ENCODE measurements around the gene CBX1. TPM values are rescaled to one million over a fixed set of nuclear protein-coding genes. Genes with fewer than 3 reads are reported as not detected.

CBX1 gene
- total and polyA plus RNA-seq, 2 of the 8 experiments (the other 6 are each of a cell fraction or from before 2014, with no cell fraction given), result 38.7 to 173 TPM

GRCh38 chr17:48139944-48140343, 38.7 kb upstream of the CBX1 start:
- H4K91ac ChIP-seq (replicated peaks; ENCODE audit: insufficient read length, low read length), result no peak overlapping the region
- no peaks in the 10 kb centered on the region for H3K79me1 ChIP-seq (ENCODE audit: low read depth, low read length)
- H3K9me3 ChIP-seq (ENCODE audit: insufficient read depth in 2 of 2, low read depth in 1 of 2, low read length in 1 of 2), result no peaks in the 10 kb centered on the region
- ChIA-PET CTCF (ENCODE audit: partially characterized antibody) (interaction anchor here (0.6 to 1.6 kb wide), 7 partner anchors 26 to 478 kb away, joined by 3 to 8 read pairs (median 3); no protein-coding TSS in a partner anchor), POLR2A (ENCODE audit: partially characterized antibody) (interaction anchor here (1.3 kb wide), 1 partner anchor 91 kb away, joined by 3 read pairs; the partner anchor contains the start of gene NFE2L1)
- TF ChIP-seq POLR2A (IDR thresholded peaks at IDR 0.05; ENCODE audit: control extremely low read depth in 1 of 2, low read depth in 2 of 2, low read length in 2 of 2) (no peak), SRF (IDR thresholded peaks at IDR 0.05; ENCODE audit: low read depth, low read length) (no peak), YY1 (IDR thresholded peaks at IDR 0.05; ENCODE audit: low read depth, low read length) (no peak), ASH2L (IDR thresholded peaks at IDR 0.05; ENCODE audit: low read length) (no peak), CBX5 (IDR thresholded peaks at IDR 0.05; ENCODE audit: low read depth, low read length) (no peak)
- no peaks in the 10 kb centered on the region for H3K27me3 ChIP-seq (replicated peaks in 1 of 4; ENCODE audit: control insufficient read depth in 3 of 4, extremely low read depth in 1 of 4, insufficient read depth in 3 of 4, low read length in 3 of 4)
- no peak overlapping the region for H3K4ac ChIP-seq (replicated peaks; ENCODE audit: insufficient read length, low read depth, low read length)
- no peak overlapping the region for H3K23ac ChIP-seq (ENCODE audit: insufficient read length)
- no peaks in the 10 kb centered on the region for H4K20me1 ChIP-seq (replicated peaks in 1 of 2; ENCODE audit: control insufficient read depth in 1 of 2, insufficient read depth in 2 of 2, low read length in 2 of 2)
- DNase-seq (ENCODE audit: low read depth in 1 of 2, low spot score in 2 of 2), result no peak
- H3K18ac ChIP-seq (ENCODE audit: extremely low read depth, low read length), result no peak overlapping the region
- no peak overlapping the region for H3K27ac ChIP-seq (ENCODE audit: low read depth, low read length)
- no peak overlapping the region for H4K8ac ChIP-seq (ENCODE audit: extremely low read depth, insufficient read depth, low read length)
- no peak overlapping the region for H2BK20ac ChIP-seq (ENCODE audit: low read length)
- no peaks in the 10 kb centered on the region for H3K4me1 ChIP-seq (replicated peaks in 1 of 4; ENCODE audit: control insufficient read depth in 3 of 4, insufficient read depth in 4 of 4, low read length in 3 of 4)
- no peak overlapping the region for H3K9ac ChIP-seq (replicated peaks in 1 of 4; ENCODE audit: extremely low read depth in 1 of 4, low read depth in 3 of 4, low read length in 3 of 4)
- H3K79me2 ChIP-seq (ENCODE audit: control insufficient read depth in 1 of 2, insufficient read depth in 2 of 2, low read length in 2 of 2), result no peaks in the 10 kb centered on the region
- H2BK12ac ChIP-seq (ENCODE audit: low read depth, low read length), result no peak overlapping the region
- 91% methylated on average over 2 of the region's 2 CpGs; no CpG with 5 or more reads in 1 of the 2 experiments for WGBS, 2 experiments (ENCODE audit: extremely low coverage in 1 of 2, insufficient coverage in 1 of 2, insufficient read length in 1 of 2, insufficient replicate concordance in 2 of 2, low coverage in 1 of 2, low lambda C conversion rate in 2 of 2, missing lambda C conversion rate in 1 of 2)
- H4K5ac ChIP-seq (ENCODE audit: insufficient read length, low read depth, low read length), result no peak overlapping the region
- no peak overlapping the region for H2AFZ ChIP-seq (ENCODE audit: low read length)
- H3K4me2 ChIP-seq (ENCODE audit: insufficient read depth in 1 of 2, low read depth in 2 of 2, low read length in 2 of 2), result no peak overlapping the region
- H3K36me3 ChIP-seq (ENCODE audit: control insufficient read depth in 2 of 4, insufficient read depth in 4 of 4, low read length in 3 of 4), result no peaks in the 10 kb centered on the region
- no peak overlapping the region for H2AK5ac ChIP-seq (ENCODE audit: low read depth, low read length)
- no peaks in the 10 kb centered on the region for H3K23me2 ChIP-seq (ENCODE audit: low read depth, low read length)
- H2BK5ac ChIP-seq (ENCODE audit: low read depth, low read length), result no peak overlapping the region
- no peak overlapping the region for H3K4me3 ChIP-seq (ENCODE audit: extremely low read depth in 1 of 4, insufficient read depth in 2 of 4, low read depth in 3 of 4, low read length in 4 of 4)
- H3K56ac ChIP-seq (replicated peaks; ENCODE audit: insufficient read length, low read depth, low read length), result no peak overlapping the region
- H3K14ac ChIP-seq (ENCODE audit: insufficient read length), result no peak overlapping the region
- H2BK120ac ChIP-seq (replicated peaks; ENCODE audit: low read depth, low read length), result no peak overlapping the region
- H2BK15ac ChIP-seq (ENCODE audit: low read length), result no peak overlapping the region
- no peak for FAIRE-seq
